ENCODE measurements around the gene CPNE5.

GRCh38 chr6:36692220-36692619 lies 147.0 kb downstream of the CPNE5 start:
- no peak for TF ChIP-seq POLR2AphosphoS5 (IDR thresholded peaks at IDR 0.05; ENCODE audit: low read depth, low read length)
- TF ChIP-seq SIN3A (IDR thresholded peaks at IDR 0.05; ENCODE audit: borderline replicate concordance, insufficient read depth, low read length), result no peak
- TF ChIP-seq TAF1 (IDR thresholded peaks at IDR 0.05; ENCODE audit: borderline replicate concordance, insufficient read depth, low read length), result no peak
- TF ChIP-seq FOXP2 (optimal IDR thresholded peaks at IDR 0.05; ENCODE audit: borderline replicate concordance, extremely low read depth, extremely low read length, insufficient read depth), result no peak
- TF ChIP-seq REST (IDR thresholded peaks at IDR 0.05; ENCODE audit: insufficient read depth in 1 of 2, low read depth in 2 of 2, low read length in 2 of 2), result no peak

Data from PFSK-1 (cell line).